A673 (cell line): ENCODE results near the gene BCR. TPM values are rescaled to one million over a fixed set of nuclear protein-coding genes. Genes with fewer than 3 reads are reported as not detected.

ENCODE experiments used
- BruUV-seq: library from RNA; stranded (reverse); fragments of 400-500 nt; replicated peaks from 2 replicates; lab custom pipeline; 2021; lab: Mats Ljungman, UMichigan
- CTCF ChIA-PET: fragments of 300-600 bp; sonication (Branson Sonifier 250); formaldehyde crosslinking; loops from one replicate; lab custom pipeline; 2022; ENCODE audit warnings: antibody characterized with exemption; lab: Charles Lee
- POLR2A ChIA-PET: fragments of 300-600 bp; sonication (Branson Sonifier 250); formaldehyde crosslinking; loops from one replicate; lab custom pipeline; 2022; ENCODE audit warnings: antibody characterized with exemption; ENCODE audit not compliant: low non-redundant PET; lab: Charles Lee
- DNase-seq: peaks from one replicate; pipeline ENCODE4 v3.0.0-alpha.2; 2015; ENCODE audit warnings: low spot score
- H3K27ac ChIP-seq: fragments of 200-600 bp; sonication (generic); 2 replicates; pipeline ENCODE4 v1.5.1; 2016; ENCODE audit warnings: mixed run types, low read depth, mild to moderate bottlenecking, mixed read lengths, antibody characterized with exemption, low read length; ENCODE audit not compliant: poor library complexity, severe bottlenecking
- H3K27me3 ChIP-seq: fragments of 200-600 bp; sonication (generic); replicated peaks from 2 replicates; pipeline ENCODE4 v1.6.1; 2017; ENCODE audit warnings: mixed run types, low read depth, mild to moderate bottlenecking, mixed read lengths, antibody characterized with exemption, low read length; ENCODE audit not compliant: insufficient read depth, poor library complexity
- H3K36me3 ChIP-seq: fragments of 200-600 bp; sonication (generic); 2 replicates; pipeline ENCODE4 v1.6.1; 2016; ENCODE audit warnings: mixed run types, mild to moderate bottlenecking, mixed read lengths, antibody characterized with exemption, low read length; ENCODE audit not compliant: insufficient read depth, poor library complexity, severe bottlenecking
- H3K4me1 ChIP-seq: fragments of 200-600 bp; sonication (generic); 2 replicates; pipeline ENCODE4 v1.6.1; 2017; ENCODE audit warnings: mixed run types, mild to moderate bottlenecking, mixed read lengths, antibody characterized with exemption, low read length; ENCODE audit not compliant: insufficient read depth, poor library complexity, severe bottlenecking
- H3K4me3 ChIP-seq: fragments of 200-600 bp; sonication (generic); 2 replicates; pipeline ENCODE4 v1.5.1; 2016; ENCODE audit warnings: low read depth, mixed run types, mild to moderate bottlenecking, mixed read lengths, low read length; ENCODE audit not compliant: poor library complexity, severe bottlenecking
- H3K9me3 ChIP-seq: fragments of 200-600 bp; sonication (generic); 2 replicates; pipeline ENCODE4 v1.6.1; 2016; ENCODE audit warnings: mixed run types, low read depth, mild to moderate bottlenecking, mixed read lengths, antibody characterized with exemption, low read length; ENCODE audit not compliant: poor library complexity, severe bottlenecking
- EZH2 ChIP-seq: fragments of 200-600 bp; sonication (generic); IDR thresholded peaks from 2 replicates; pipeline ENCODE4 v1.6.1; 2017; ENCODE audit warnings: borderline replicate concordance, low read depth, mild to moderate bottlenecking, mixed read lengths, antibody characterized with exemption, low read length; ENCODE audit not compliant: poor library complexity, severe bottlenecking
- intact Hi-C: fragments of 100-400 bp; cut with micrococcal nuclease; formaldehyde crosslinking; loops from one replicate; pipeline ENCODE4 v1.10.0; 2022; ENCODE audit not compliant: unreplicated experiment
- total RNA-seq: library from RNA; stranded (reverse); gene quantifications from 2 replicates; pipeline ENCODE4 v1.2.3, GENCODE V29; 2021
- TF ChIP-seq, protein P1 (sequence below): fragments of 300-800, 200-600 bp; sonication (generic); conservative IDR thresholded peaks from 2 replicates; pipeline ENCODE4 v1.5.1; 2017; ENCODE audit warnings: low read depth, mild to moderate bottlenecking, antibody characterized with exemption, low read length, moderate library complexity, mixed read lengths

BCR gene
- total RNA-seq, 1 experiment from 2014 or later: 63.1 TPM

- H3K36me3 ChIP-seq: peaks cover 13% of the 10 kb centered on the region
Observed at GRCh38 chr22:23263651-23264555, 83.6 kb downstream of the BCR start.

GRCh38 chr22:23264610-23265367, 84.5 kb downstream of the BCR start:
- Histone ChIP-seq H3K27me3 (no peaks in the 10 kb centered on the region), H3K4me1 (no peaks in the 10 kb centered on the region), H3K27ac (no peak overlapping the region), H3K4me3 (no peak overlapping the region), H3K36me3 (peaks cover 13% of the 10 kb centered on the region), H3K9me3 (no peaks in the 10 kb centered on the region)
- BruUV-seq: no TSS peak
- ChIA-PET CTCF (no interaction called here), POLR2A (no interaction called here)
- intact Hi-C loops: no loop called here
- TF ChIP-seq, protein P1, sequence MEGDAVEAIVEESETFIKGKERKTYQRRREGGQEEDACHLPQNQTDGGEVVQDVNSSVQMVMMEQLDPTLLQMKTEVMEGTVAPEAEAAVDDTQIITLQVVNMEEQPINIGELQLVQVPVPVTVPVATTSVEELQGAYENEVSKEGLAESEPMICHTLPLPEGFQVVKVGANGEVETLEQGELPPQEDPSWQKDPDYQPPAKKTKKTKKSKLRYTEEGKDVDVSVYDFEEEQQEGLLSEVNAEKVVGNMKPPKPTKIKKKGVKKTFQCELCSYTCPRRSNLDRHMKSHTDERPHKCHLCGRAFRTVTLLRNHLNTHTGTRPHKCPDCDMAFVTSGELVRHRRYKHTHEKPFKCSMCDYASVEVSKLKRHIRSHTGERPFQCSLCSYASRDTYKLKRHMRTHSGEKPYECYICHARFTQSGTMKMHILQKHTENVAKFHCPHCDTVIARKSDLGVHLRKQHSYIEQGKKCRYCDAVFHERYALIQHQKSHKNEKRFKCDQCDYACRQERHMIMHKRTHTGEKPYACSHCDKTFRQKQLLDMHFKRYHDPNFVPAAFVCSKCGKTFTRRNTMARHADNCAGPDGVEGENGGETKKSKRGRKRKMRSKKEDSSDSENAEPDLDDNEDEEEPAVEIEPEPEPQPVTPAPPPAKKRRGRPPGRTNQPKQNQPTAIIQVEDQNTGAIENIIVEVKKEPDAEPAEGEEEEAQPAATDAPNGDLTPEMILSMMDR: no peak
- TF ChIP-seq EZH2: no peak
- no peak for DNase-seq

More at GRCh38 chr22:23263651-23264555, 83.6 kb downstream of the BCR start:
- Histone ChIP-seq H3K4me1 (no peaks in the 10 kb centered on the region), H3K27ac (no peak overlapping the region), H3K4me3 (no peak overlapping the region), H3K9me3 (no peaks in the 10 kb centered on the region), H3K27me3 (no peaks in the 10 kb centered on the region)
- intact Hi-C loops: no loop called here
- BruUV-seq: no TSS peak
- TF ChIP-seq, protein P1: no peak
- TF ChIP-seq EZH2: no peak
- no peak for DNase-seq
- CTCF ChIA-PET: no interaction called here
- POLR2A ChIA-PET: no interaction called here

DNA sequence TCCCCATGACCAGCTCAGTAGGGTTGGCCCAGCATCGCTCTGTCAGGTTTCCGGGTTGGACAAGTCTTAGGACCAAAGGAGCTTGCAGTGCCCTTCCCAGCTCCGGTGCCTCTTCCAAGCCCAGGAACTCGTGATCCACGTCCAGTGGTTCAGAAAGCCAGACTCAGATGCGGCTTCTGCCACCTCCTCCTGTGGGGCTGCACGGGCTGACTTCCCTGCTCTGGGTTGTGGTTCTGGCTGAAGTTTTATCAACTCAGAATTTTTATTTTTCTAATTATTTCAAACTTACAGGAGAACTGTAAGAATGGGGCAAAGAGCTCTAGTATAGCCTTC, 85.0 kb downstream of the BCR start:
- Histone ChIP-seq H3K4me3 (no peak overlapping the region), H3K36me3 (peaks cover 13% of the 10 kb centered on the region), H3K4me1 (no peaks in the 10 kb centered on the region), H3K27me3 (no peaks in the 10 kb centered on the region), H3K27ac (no peak overlapping the region), H3K9me3 (no peaks in the 10 kb centered on the region)
- TF ChIP-seq EZH2: no peak
- TF ChIP-seq, protein P1: no peak
- intact Hi-C loops: no loop called here
- ChIA-PET POLR2A (no interaction called here), CTCF (no interaction called here)
- no peak for DNase-seq
- no TSS peak for BruUV-seq
